H9 (cell line): ENCODE measurements around the gene VWA1. TPM values are rescaled to one million over a fixed set of nuclear protein-coding genes. Genes with fewer than 3 reads are reported as not detected.

Source experiments
- DNase-seq: peaks from one replicate; pipeline ENCODE4 v3.0.0-alpha.2; 2017
- H2AFZ ChIP-seq: one replicate; pipeline ENCODE4 v1.6.1; 2013; ENCODE audit warnings: mild to moderate bottlenecking, low read length, control low read depth, moderate library complexity
- H2AK5ac ChIP-seq: 2 replicates; pipeline ENCODE4 v1.6.1; 2013; ENCODE audit warnings: low read length, control low read depth, mixed read lengths; ENCODE audit not compliant: insufficient read length
- H2BK120ac ChIP-seq: one replicate; pipeline ENCODE4 v1.6.1; 2013; ENCODE audit warnings: low read depth, mild to moderate bottlenecking, low read length, control low read depth, inconsistent platforms; ENCODE audit not compliant: poor library complexity, severe bottlenecking
- H2BK12ac ChIP-seq: 2 replicates; pipeline ENCODE4 v1.6.1; 2013; ENCODE audit warnings: low read length, control low read depth, mixed read lengths, low read depth; ENCODE audit not compliant: insufficient read length
- H2BK15ac ChIP-seq: 2 replicates; pipeline ENCODE4 v1.6.1; 2013; ENCODE audit warnings: low read depth, low read length, control low read depth
- H2BK20ac ChIP-seq: one replicate; pipeline ENCODE4 v1.6.1; 2013; ENCODE audit warnings: low read depth, mild to moderate bottlenecking, low read length, control low read depth, inconsistent platforms; ENCODE audit not compliant: poor library complexity, severe bottlenecking
- H2BK5ac ChIP-seq: 2 replicates; pipeline ENCODE4 v1.6.1; 2013; ENCODE audit warnings: low read length, control low read depth, mixed read lengths; ENCODE audit not compliant: insufficient read length
- H3K14ac ChIP-seq: 2 replicates; pipeline ENCODE4 v1.6.1; 2013; ENCODE audit warnings: low read length, control low read depth; ENCODE audit not compliant: insufficient read depth
- H3K18ac ChIP-seq: 2 replicates; pipeline ENCODE4 v1.6.1; 2013; ENCODE audit warnings: low read depth, mild to moderate bottlenecking, mixed read lengths, low read length, control low read depth; ENCODE audit not compliant: insufficient read length
- H3K23ac ChIP-seq: 2 replicates; pipeline ENCODE4 v1.6.1; 2013; ENCODE audit warnings: low read length, control low read depth, mixed read lengths, low read depth; ENCODE audit not compliant: insufficient read length
- H3K23me2 ChIP-seq: 2 replicates; pipeline ENCODE4 v1.6.1; 2013; ENCODE audit warnings: low read depth, mild to moderate bottlenecking, mixed read lengths, low read length, control low read depth; ENCODE audit not compliant: insufficient read length, poor library complexity, severe bottlenecking
- H3K27ac ChIP-seq: 2 replicates; pipeline ENCODE4 v1.5.1; 2013; ENCODE audit warnings: low read length, control low read depth, mixed read lengths, low read depth; ENCODE audit not compliant: insufficient read length
- H3K27me3 ChIP-seq: 2 replicates; pipeline ENCODE4 v1.6.1; 2013; ENCODE audit warnings: low read length, control low read depth, inconsistent platforms; ENCODE audit not compliant: insufficient read depth
- H3K4ac ChIP-seq: 2 replicates; pipeline ENCODE4 v1.6.1; 2013; ENCODE audit warnings: low read depth, mild to moderate bottlenecking, control low read depth, inconsistent platforms, low read length, moderate library complexity
- H3K4me1 ChIP-seq: 2 replicates; pipeline ENCODE4 v1.6.1; 2013; ENCODE audit warnings: low read length, control low read depth, inconsistent platforms; ENCODE audit not compliant: insufficient read depth
- H3K4me2 ChIP-seq: 2 replicates; pipeline ENCODE4 v1.6.1; 2013; ENCODE audit warnings: low read length, control low read depth, mixed read lengths; ENCODE audit not compliant: insufficient read length, insufficient read depth
- H3K56ac ChIP-seq: 2 replicates; pipeline ENCODE4 v1.6.1; 2013; ENCODE audit warnings: low read depth, mild to moderate bottlenecking, mixed read lengths, low read length, control low read depth; ENCODE audit not compliant: insufficient read length
- H3K79me1 ChIP-seq: 2 replicates; pipeline ENCODE4 v1.6.1; 2013; ENCODE audit warnings: low read depth, mild to moderate bottlenecking, moderate library complexity, low read length, control low read depth, inconsistent platforms; ENCODE audit not compliant: insufficient read depth, poor library complexity, severe bottlenecking
- H3K79me2 ChIP-seq: 2 replicates; pipeline ENCODE4 v1.6.1; 2013; ENCODE audit warnings: low read length, control low read depth, inconsistent platforms; ENCODE audit not compliant: insufficient read depth
- H3K9ac ChIP-seq: 2 replicates; pipeline ENCODE4 v1.6.1; 2013; ENCODE audit warnings: low read length, control low read depth, mixed read lengths; ENCODE audit not compliant: insufficient read length; ENCODE audit errors: extremely low read depth
- H3K9me3 ChIP-seq: one replicate; pipeline ENCODE4 v1.6.1; 2013; ENCODE audit warnings: low read depth, low read length, inconsistent platforms; ENCODE audit not compliant: control insufficient read depth
- H3T11ph ChIP-seq: one replicate; pipeline ENCODE4 v1.6.1; 2013; ENCODE audit warnings: mild to moderate bottlenecking, low read length, control low read depth, inconsistent platforms
- H4K20me1 ChIP-seq: one replicate; pipeline ENCODE4 v1.6.1; 2013; ENCODE audit not compliant: control insufficient read depth, insufficient read length, insufficient read depth
- H4K5ac ChIP-seq: 2 replicates; pipeline ENCODE4 v1.6.1; 2013; ENCODE audit warnings: low read depth, mild to moderate bottlenecking, mixed read lengths, low read length, control low read depth; ENCODE audit not compliant: insufficient read length
- H4K8ac ChIP-seq: replicated peaks from 2 replicates; pipeline ENCODE4 v1.6.1; 2013; ENCODE audit warnings: low read length, control low read depth, mixed read lengths, low read depth; ENCODE audit not compliant: insufficient read length
- H4K91ac ChIP-seq: 2 replicates; pipeline ENCODE4 v1.6.1; 2013; ENCODE audit warnings: low read depth, mild to moderate bottlenecking, moderate library complexity, mixed read lengths, low read length, control low read depth; ENCODE audit not compliant: insufficient read length
- H3K27ac Mint-ChIP-seq, 3 experiments: 2 replicates in 2 of 3; 3 replicates in 1 of 3; pipeline ENCODE4 v1.8.0; 2020 to 2021; ENCODE audit warnings: mixed read lengths in 3 of 3, mild to moderate bottlenecking in 1 of 3, moderate library complexity in 1 of 3
- H3K27me3 Mint-ChIP-seq: 2 replicates; pipeline ENCODE4 v1.8.0; 2021; ENCODE audit warnings: low read depth, mild to moderate bottlenecking, moderate library complexity, mixed read lengths
- H3K36me3 Mint-ChIP-seq, 3 experiments: 2 replicates in 2 of 3; 3 replicates in 1 of 3; pipeline ENCODE4 v1.8.0; 2020 to 2021; ENCODE audit warnings: low read depth in 3 of 3, mixed read lengths in 3 of 3; ENCODE audit not compliant: insufficient read depth in 1 of 3
- H3K4me1 Mint-ChIP-seq, 2 experiments: 2 replicates each; pipeline ENCODE4 v1.8.0; 2020; ENCODE audit warnings: mixed read lengths in 2 of 2
- H3K4me3 Mint-ChIP-seq, 2 experiments: 2 replicates in 1 of 2; 3 replicates in 1 of 2; pipeline ENCODE4 v1.8.0; 2020 to 2021; ENCODE audit warnings: mild to moderate bottlenecking in 2 of 2, mixed read lengths in 2 of 2, moderate library complexity in 1 of 2
- H3K9me3 Mint-ChIP-seq, 2 experiments: 2 replicates in 1 of 2; 3 replicates in 1 of 2; pipeline ENCODE4 v1.8.0; 2020; ENCODE audit warnings: mild to moderate bottlenecking in 2 of 2, mixed read lengths in 2 of 2, moderate library complexity in 1 of 2
- WGBS: extraction: QIAGEN DNeasy Blood & Tissue Kit; methylation state at CpG from one replicate; pipeline ENCODE4 v1.1.7; 2013; ENCODE audit warnings: missing lambda C conversion rate, low lambda C conversion rate, mixed read lengths; ENCODE audit not compliant: insufficient read length; ENCODE audit errors: extremely low coverage; 5-methylcytosine and 5-hydroxymethylcytosine counted together
- total RNA-seq: library from RNA; stranded (reverse); gene quantifications from 2 replicates; pipeline ENCODE4 v1.2.1, GENCODE V29; 2021
- TF ChIP-seq, protein P1 (sequence below): fragments of 200-600 bp; sonication (generic); conservative IDR thresholded peaks from 3 replicates; pipeline ENCODE4 v1.8.0; 2021; ENCODE audit warnings: antibody characterized with exemption, mild to moderate bottlenecking

Gene VWA1
- total RNA-seq, 1 experiment from 2014 or later = 57.1 TPM

DNA sequence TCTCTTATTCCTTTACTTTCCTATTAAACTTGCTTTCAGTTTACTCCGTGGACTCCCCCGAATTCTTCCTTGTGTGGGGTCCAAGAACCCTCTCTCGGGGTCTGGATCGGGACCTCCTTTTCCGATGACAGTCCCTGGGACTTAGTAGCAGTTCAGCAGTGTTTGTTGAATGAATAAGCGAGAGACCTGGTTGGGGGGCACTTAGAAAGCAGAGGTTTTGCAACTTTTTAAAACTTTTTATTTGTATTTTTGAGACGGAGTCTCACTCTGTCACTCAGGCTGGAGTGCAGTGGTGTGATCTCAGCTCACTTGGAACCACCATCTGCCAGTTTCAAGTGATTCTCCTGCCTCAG, 12.3 kb upstream of the VWA1 start:
- H2BK120ac ChIP-seq = no peak overlapping the region
- H3K9ac ChIP-seq = no peak overlapping the region
- Mint-ChIP-seq H3K4me1 (peaks cover 29 to 49% of the 10 kb centered on the region in 2 experiments), H3K4me3 (no peak overlapping the region), H3K36me3 (peaks cover 0 to under 1% (median 0%) of the 10 kb centered on the region in 3 experiments; a peak in 3 of 7 replicates), H3K9me3 (peaks cover 0 to under 1% of the 10 kb centered on the region in 2 experiments; a peak in 2 of 5 replicates), H3K27ac (no peak overlapping the region), H3K27me3 (no peaks in the 10 kb centered on the region)
- H3K27ac ChIP-seq = no peak overlapping the region
- no peak overlapping the region for H2AFZ ChIP-seq
- no peak overlapping the region for H3K56ac ChIP-seq
- H3K79me1 ChIP-seq = no peaks in the 10 kb centered on the region
- H3K4me1 ChIP-seq = peaks cover 5% of the 10 kb centered on the region; the same call in 1 of the 2 replicates
- no peaks in the 10 kb centered on the region for H3K9me3 ChIP-seq
- H2BK12ac ChIP-seq = no peak overlapping the region
- H3K23ac ChIP-seq = no peak overlapping the region
- no peak overlapping the region for H4K8ac ChIP-seq
- no peak overlapping the region for H3T11ph ChIP-seq
- no peak overlapping the region for H2BK20ac ChIP-seq
- WGBS = no CpG with 5 or more reads among the region's 7 CpGs
- no peaks in the 10 kb centered on the region for H3K79me2 ChIP-seq
- H3K27me3 ChIP-seq = no peaks in the 10 kb centered on the region
- no peaks in the 10 kb centered on the region for H4K20me1 ChIP-seq
- DNase-seq = no peak
- H2BK5ac ChIP-seq = no peak overlapping the region
- no peak overlapping the region for H3K18ac ChIP-seq
- no peak overlapping the region for H4K91ac ChIP-seq
- no peak overlapping the region for H2BK15ac ChIP-seq
- H3K23me2 ChIP-seq = peaks cover 3% of the 10 kb centered on the region
- no peak overlapping the region for H3K14ac ChIP-seq
- H2AK5ac ChIP-seq = no peak overlapping the region
- no peak overlapping the region for H3K4me2 ChIP-seq
- TF ChIP-seq, protein P1, sequence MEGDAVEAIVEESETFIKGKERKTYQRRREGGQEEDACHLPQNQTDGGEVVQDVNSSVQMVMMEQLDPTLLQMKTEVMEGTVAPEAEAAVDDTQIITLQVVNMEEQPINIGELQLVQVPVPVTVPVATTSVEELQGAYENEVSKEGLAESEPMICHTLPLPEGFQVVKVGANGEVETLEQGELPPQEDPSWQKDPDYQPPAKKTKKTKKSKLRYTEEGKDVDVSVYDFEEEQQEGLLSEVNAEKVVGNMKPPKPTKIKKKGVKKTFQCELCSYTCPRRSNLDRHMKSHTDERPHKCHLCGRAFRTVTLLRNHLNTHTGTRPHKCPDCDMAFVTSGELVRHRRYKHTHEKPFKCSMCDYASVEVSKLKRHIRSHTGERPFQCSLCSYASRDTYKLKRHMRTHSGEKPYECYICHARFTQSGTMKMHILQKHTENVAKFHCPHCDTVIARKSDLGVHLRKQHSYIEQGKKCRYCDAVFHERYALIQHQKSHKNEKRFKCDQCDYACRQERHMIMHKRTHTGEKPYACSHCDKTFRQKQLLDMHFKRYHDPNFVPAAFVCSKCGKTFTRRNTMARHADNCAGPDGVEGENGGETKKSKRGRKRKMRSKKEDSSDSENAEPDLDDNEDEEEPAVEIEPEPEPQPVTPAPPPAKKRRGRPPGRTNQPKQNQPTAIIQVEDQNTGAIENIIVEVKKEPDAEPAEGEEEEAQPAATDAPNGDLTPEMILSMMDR = no peak
- no peak overlapping the region for H4K5ac ChIP-seq
- no peak overlapping the region for H3K4ac ChIP-seq
